GM12878 (cell line): ENCODE measurements around the gene SLC9B1. TPM values are rescaled to one million over a fixed set of nuclear protein-coding genes. Genes with fewer than 3 reads are reported as not detected.
A peak's percentile ranks its signal among the peaks of the same experiment; 100 is the strongest.
"Not testable (repeated sequence)": the region's sequence is repeated elsewhere in the genome, so short reads cannot be mapped to it uniquely, and the experiment has no call there.

Experiments used
- ATAC-seq: fragments of 200-7000 bp; cut with Tn5 transposase; 3 replicates; pipeline ENCODE4 v1.9.1; 2020; ENCODE audit warnings: mild to moderate bottlenecking, moderate library complexity
- BruUV-seq: library from RNA; stranded (reverse); fragments of 400-500 nt; replicated peaks from 2 replicates; lab custom pipeline; 2021; lab: Mats Ljungman, UMichigan
- CTCF ChIA-PET: fragments of 300-600 bp; sonication (Branson Sonifier 250); formaldehyde crosslinking; extraction: SDS; loops from one replicate; lab custom pipeline; 2021; ENCODE audit warnings: inconsistent platforms; lab: Yijun Ruan, JAX
- POLR2A ChIA-PET: fragments of 350-600 bp; formaldehyde crosslinking; extraction: SDS; loops from one replicate; lab custom pipeline; 2021; ENCODE audit warnings: inconsistent platforms; lab: Charles Lee
- RAD21 ChIA-PET: fragments of 300-600 bp; sonication (Branson Sonifier 250); formaldehyde crosslinking; loops from one replicate; lab custom pipeline; 2023; ENCODE audit warnings: antibody characterized with exemption; ENCODE audit not compliant: unreplicated experiment; lab: Charles Lee
- SMC1A ChIA-PET: fragments of 300-600 bp; sonication (Branson Sonifier 250); formaldehyde crosslinking; loops from one replicate; lab custom pipeline; 2023; ENCODE audit not compliant: unreplicated experiment, uncharacterized antibody; lab: Charles Lee
- DNase-seq: peaks from one replicate; pipeline ENCODE4 v3.0.0-alpha.2; 2011; ENCODE audit warnings: low read depth, low spot score
- FAIRE-seq: peaks from 3 replicates; lab custom pipeline; 2011; peaks lifted over from hg19 to GRCh38; lab: Jason Lieb, UNC
- H2AFZ ChIP-seq: 2 replicates; pipeline ENCODE4 v1.6.0; 2011; ENCODE audit warnings: low read depth, low read length, control low read depth; ENCODE audit not compliant: control insufficient read depth
- H3K27ac ChIP-seq: 2 replicates; pipeline ENCODE4 v1.5.1; 2011; ENCODE audit warnings: control low read depth; ENCODE audit not compliant: control insufficient read depth, insufficient read depth
- H3K27me3 ChIP-seq, 2 experiments: replicated peaks in 1 of 2; 2 replicates each; pipeline versions ENCODE4 v1.6.0 to v1.6.1; 2011; ENCODE audit warnings: low read length in 1 of 2; ENCODE audit not compliant: control insufficient read depth in 2 of 2, insufficient read depth in 2 of 2
- H3K36me3 ChIP-seq, 2 experiments: 2 replicates each; pipeline ENCODE4 v1.5.1; 2011; ENCODE audit warnings: low read length in 1 of 2; ENCODE audit not compliant: control insufficient read depth in 2 of 2, insufficient read depth in 2 of 2
- H3K4me1 ChIP-seq: 2 replicates; pipeline ENCODE4 v1.6.1; 2011; ENCODE audit warnings: mild to moderate bottlenecking, low read length, moderate library complexity, mixed read lengths; ENCODE audit not compliant: control insufficient read depth, insufficient read depth
- H3K4me2 ChIP-seq: 2 replicates; pipeline ENCODE4 v1.6.0; 2011; ENCODE audit warnings: control low read depth; ENCODE audit not compliant: control insufficient read depth, insufficient read depth
- H3K4me3 ChIP-seq: fragments of 200-600 bp; sonication (generic); 2 replicates; pipeline ENCODE4 v1.5.1; 2016
- H3K79me2 ChIP-seq: 2 replicates; pipeline ENCODE4 v1.6.0; 2011; ENCODE audit warnings: low read length; ENCODE audit not compliant: control insufficient read depth, insufficient read depth
- H3K9ac ChIP-seq: 2 replicates; pipeline ENCODE4 v1.8.0; 2011; ENCODE audit warnings: low read length, control low read depth, mixed read lengths; ENCODE audit not compliant: control insufficient read depth, insufficient read depth
- H3K9me3 ChIP-seq: replicated peaks from 3 replicates; pipeline ENCODE4 v1.5.1; 2011; ENCODE audit warnings: mild to moderate bottlenecking, low read length; ENCODE audit not compliant: control insufficient read depth, insufficient read depth
- H4K20me1 ChIP-seq: 2 replicates; pipeline ENCODE4 v1.6.0; 2011; ENCODE audit not compliant: control insufficient read depth, insufficient read depth
- JUNB ChIP-seq: IDR thresholded peaks from 2 replicates; pipeline ENCODE4 v1.6.1; 2016; ENCODE audit warnings: antibody characterized with exemption, mild to moderate bottlenecking
- RUNX3 ChIP-seq: IDR thresholded peaks from 2 replicates; pipeline ENCODE4 v1.6.1; 2012; ENCODE audit warnings: low read length, inconsistent platforms
- YY1 ChIP-seq: IDR thresholded peaks from 2 replicates; pipeline ENCODE4 v1.6.1; 2011; ENCODE audit warnings: low read depth, mild to moderate bottlenecking, low read length
- WGBS: methylation state at CpG from one replicate; pipeline ENCODE4 v1.1.6; 2016; ENCODE audit warnings: low lambda C conversion rate; ENCODE audit not compliant: insufficient replicate concordance, insufficient coverage; ENCODE audit errors: missing lambda C conversion rate; 5-methylcytosine and 5-hydroxymethylcytosine counted together
- in situ Hi-C: fragments of 300-500 bp; cut with MboI; formaldehyde crosslinking; loops from 9 replicates; pipeline ENCODE4 v1.14.3; 2018; ENCODE audit warnings: mixed read lengths
- intact Hi-C: fragments of 100-400 bp; cut with micrococcal nuclease; formaldehyde crosslinking; loops from one replicate; pipeline ENCODE4 v1.14.2; 2022; ENCODE audit not compliant: unreplicated experiment
- polyA plus RNA-seq, 11 experiments: library from polyadenylated mRNA; depleted of rRNA in 4 of 11; unstranded in 6 of 11; stranded (reverse) in 5 of 11; fragments of >200 nt; fragmentation: Nextera tagmentation in 4 of 11; fragmentation: Illumina TruSeq in 1 of 11; extraction: Ambion mirVana in 4 of 11; extraction: Trizol in 1 of 11; gene quantifications; 1 replicate in 1 of 11; 2 replicates in 10 of 11; pipeline versions ENCODE4 v1.2.1 to v1.2.3, GENCODE V29; 2011 to 2016; ENCODE audit warnings: inconsistent platforms in 2 of 11, missing spikeins in 2 of 11, low read depth in 1 of 11
- total RNA-seq, 4 experiments: library from RNA; depleted of rRNA in 3 of 4; stranded (reverse); fragments of >200 nt in 3 of 4; fragmentation: Illumina TruSeq in 1 of 4; extraction: Trizol in 1 of 4; gene quantifications; 2 replicates each; pipeline versions ENCODE4 v1.2.1 to v1.2.3, GENCODE V29; 2013 to 2021

SLC9B1 gene
- total and polyA plus RNA-seq, 10 of the 15 experiments (the other 5 are each of a cell fraction or from before 2014, with no cell fraction given) = 1.0 to 3.5 (median 1.8) TPM

DNA sequence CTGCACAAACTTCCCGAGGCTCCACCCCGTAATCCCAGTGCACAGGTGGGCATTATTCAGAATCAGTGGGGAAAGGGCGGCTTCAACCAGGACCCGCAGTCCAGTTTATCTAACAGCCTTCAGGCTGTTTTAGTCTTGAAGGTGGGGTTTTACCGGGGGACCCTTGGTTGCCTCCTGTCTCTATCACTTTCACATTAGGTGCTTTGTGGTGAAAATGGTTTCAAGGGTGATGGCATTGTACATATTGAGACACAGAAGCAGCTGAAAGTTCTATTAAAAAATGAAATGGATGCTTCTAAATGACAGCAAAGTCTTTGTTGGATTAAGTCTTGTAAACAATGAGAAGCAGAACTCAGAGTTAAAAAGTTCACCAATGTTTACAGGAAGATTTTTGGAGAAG, 123.0 kb downstream of the SLC9B1 start:
- SMC1A ChIA-PET, H3K9me3 ChIP-seq, H3K79me2 ChIP-seq, in situ Hi-C loops, H3K27ac ChIP-seq, H3K4me2 ChIP-seq, BruUV-seq, H3K4me1 ChIP-seq, H3K36me3 ChIP-seq, H3K27me3 ChIP-seq, FAIRE-seq, H2AFZ ChIP-seq, intact Hi-C loops, H4K20me1 ChIP-seq: not testable (repeated sequence)
- DNase-seq = peak; percentile 2
- WGBS = 85% methylated on average over 5 of the region's 5 CpGs
- ChIA-PET POLR2A (interaction anchor here (0.5 kb wide), 1 partner anchor 138 kb away, joined by 3 read pairs; no protein-coding TSS in a partner anchor), CTCF (interaction anchor here (0.6 kb wide), 1 partner anchor 64 kb away, joined by 3 read pairs; no protein-coding TSS in a partner anchor)
- ATAC-seq = peak; percentile 49; the same call in 2 of the 3 replicates
- 0 out of 2 replicates have a peak, but pooled peaks have one; percentile 11 for TF ChIP-seq JUNB
- peak; percentile 71 for TF ChIP-seq RUNX3
- 0 out of 2 replicates have a peak, but pooled peaks have one; percentile 21 for TF ChIP-seq YY1
- TF ChIP-seq, all 136 proteins: peak for 3; not testable (repeated sequence) for 133
- RAD21 ChIA-PET, H3K9ac ChIP-seq: not testable (repeated sequence)
- peak overlapping the region; percentile 22; the same call in 1 of the 2 replicates for H3K4me3 ChIP-seq

DNA sequence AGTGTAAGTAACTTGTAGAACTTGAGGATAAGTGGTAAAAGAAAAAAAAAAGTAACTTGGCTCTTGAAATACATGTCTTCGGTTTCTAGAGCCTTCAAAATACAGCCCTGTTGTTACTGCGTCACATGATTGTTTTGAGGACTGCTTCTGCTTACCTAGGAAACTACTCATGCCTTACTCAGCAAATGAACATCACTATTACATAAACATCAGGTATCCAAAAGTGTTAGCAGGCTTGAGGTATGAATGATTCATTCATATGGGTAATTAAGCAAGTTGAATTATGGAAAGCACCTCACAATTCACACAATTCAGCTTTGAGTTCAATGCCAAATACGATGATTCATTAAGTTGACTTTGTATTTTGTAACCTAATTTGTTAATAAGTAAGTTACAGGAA, 129.6 kb downstream of the SLC9B1 start:
- H3K27me3 ChIP-seq, H3K79me2 ChIP-seq, H3K9ac ChIP-seq, FAIRE-seq, H4K20me1 ChIP-seq, H3K27ac ChIP-seq, DNase-seq, H3K4me1 ChIP-seq, H2AFZ ChIP-seq, H3K4me3 ChIP-seq, RAD21 ChIA-PET, POLR2A ChIA-PET, SMC1A ChIA-PET, H3K4me2 ChIP-seq, ATAC-seq, H3K36me3 ChIP-seq, intact Hi-C loops, in situ Hi-C loops, BruUV-seq, H3K9me3 ChIP-seq, CTCF ChIA-PET: not testable (repeated sequence)
- WGBS = 100% methylated on average over 3 of the region's 3 CpGs

DNA sequence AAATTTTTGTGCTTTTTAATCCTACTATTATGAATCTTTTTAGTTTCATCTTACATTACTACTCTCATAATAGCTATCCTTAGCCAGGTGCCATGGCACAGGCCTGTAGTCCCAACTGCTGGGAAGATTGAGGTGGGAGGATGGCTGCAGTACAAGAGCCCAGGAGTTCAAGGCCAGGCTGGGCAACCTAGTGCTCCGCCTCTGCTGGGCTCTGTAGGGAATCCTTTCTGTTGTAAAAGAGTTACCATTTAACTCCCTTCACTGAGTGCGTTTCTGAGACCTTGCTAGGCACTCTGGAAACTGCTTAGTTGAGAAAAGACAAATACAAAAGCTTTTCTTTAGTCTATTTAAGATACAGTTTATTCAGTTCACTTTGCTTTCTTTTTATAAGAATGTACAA, 130.9 kb downstream of the SLC9B1 start:
- 98% methylated on average over 2 of the region's 2 CpGs for WGBS
- FAIRE-seq, CTCF ChIA-PET, ATAC-seq, DNase-seq, H3K36me3 ChIP-seq, H4K20me1 ChIP-seq, H3K9me3 ChIP-seq, intact Hi-C loops, POLR2A ChIA-PET, H3K4me1 ChIP-seq, H3K4me2 ChIP-seq, SMC1A ChIA-PET, H3K27me3 ChIP-seq, H3K79me2 ChIP-seq, H2AFZ ChIP-seq, H3K4me3 ChIP-seq, in situ Hi-C loops, RAD21 ChIA-PET, BruUV-seq, H3K9ac ChIP-seq, H3K27ac ChIP-seq: not testable (repeated sequence)
